AG04449 (cell line): ENCODE data around the gene BTBD7.

Experiments
- CTCF ChIA-PET: fragments of 350-600 bp; formaldehyde crosslinking; extraction: SDS; loops from one replicate; lab custom pipeline; 2021; ENCODE audit warnings: antibody characterized with exemption; lab: Yijun Ruan, JAX
- POLR2A ChIA-PET: fragments of 400-600, 350-600 bp; formaldehyde crosslinking; extraction: SDS; loops from one replicate; lab custom pipeline; 2020; ENCODE audit warnings: antibody characterized with exemption, inconsistent platforms; lab: Yijun Ruan, JAX
- DNase-seq: peaks from one replicate; pipeline ENCODE4 v3.0.0-alpha.2; 2010; ENCODE audit warnings: low read depth, low spot score
- H3K4me3 ChIP-seq: 2 replicates; pipeline ENCODE4 v1.5.1; 2011; ENCODE audit warnings: low read depth, mild to moderate bottlenecking, control low read depth, low read length
- TF ChIP-seq, protein P1 (sequence below): IDR thresholded peaks from one replicate; pipeline ENCODE4 v1.5.1; 2011; ENCODE audit warnings: mild to moderate bottlenecking, moderate library complexity, low read length, control low read depth, inconsistent platforms; ENCODE audit not compliant: insufficient read depth; ENCODE audit errors: missing control alignments

BTBD7 gene

DNA sequence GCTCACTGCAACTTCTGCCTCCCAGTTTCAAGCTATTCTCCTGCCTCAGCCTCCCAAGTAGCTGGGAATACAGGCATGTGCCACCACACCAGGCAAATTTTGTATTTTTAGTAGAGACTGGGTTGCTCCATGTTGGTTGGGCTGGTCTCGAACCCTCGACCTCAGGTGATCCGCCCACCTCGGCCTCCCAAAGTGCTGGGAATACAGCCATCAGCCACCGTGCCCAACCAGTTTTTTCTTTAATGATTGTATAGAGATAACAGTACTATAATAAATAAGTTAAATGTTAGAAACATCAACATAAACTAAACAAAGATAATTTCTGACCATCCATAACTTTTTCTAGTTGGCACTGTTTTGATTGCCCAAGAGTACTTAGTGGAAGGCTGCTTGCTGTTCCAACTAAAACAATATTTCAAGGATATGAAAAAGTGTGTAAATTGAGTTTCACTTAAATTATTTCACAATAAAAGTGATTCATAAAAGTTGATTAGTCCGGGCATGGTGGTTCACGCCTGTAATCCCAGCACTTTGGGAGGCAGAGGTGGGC lies 131.6 kb downstream of the BTBD7 start:
- no peak for DNase-seq
- TF ChIP-seq, protein P1, sequence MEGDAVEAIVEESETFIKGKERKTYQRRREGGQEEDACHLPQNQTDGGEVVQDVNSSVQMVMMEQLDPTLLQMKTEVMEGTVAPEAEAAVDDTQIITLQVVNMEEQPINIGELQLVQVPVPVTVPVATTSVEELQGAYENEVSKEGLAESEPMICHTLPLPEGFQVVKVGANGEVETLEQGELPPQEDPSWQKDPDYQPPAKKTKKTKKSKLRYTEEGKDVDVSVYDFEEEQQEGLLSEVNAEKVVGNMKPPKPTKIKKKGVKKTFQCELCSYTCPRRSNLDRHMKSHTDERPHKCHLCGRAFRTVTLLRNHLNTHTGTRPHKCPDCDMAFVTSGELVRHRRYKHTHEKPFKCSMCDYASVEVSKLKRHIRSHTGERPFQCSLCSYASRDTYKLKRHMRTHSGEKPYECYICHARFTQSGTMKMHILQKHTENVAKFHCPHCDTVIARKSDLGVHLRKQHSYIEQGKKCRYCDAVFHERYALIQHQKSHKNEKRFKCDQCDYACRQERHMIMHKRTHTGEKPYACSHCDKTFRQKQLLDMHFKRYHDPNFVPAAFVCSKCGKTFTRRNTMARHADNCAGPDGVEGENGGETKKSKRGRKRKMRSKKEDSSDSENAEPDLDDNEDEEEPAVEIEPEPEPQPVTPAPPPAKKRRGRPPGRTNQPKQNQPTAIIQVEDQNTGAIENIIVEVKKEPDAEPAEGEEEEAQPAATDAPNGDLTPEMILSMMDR, result no peak
- ChIA-PET POLR2A (no interaction called here), CTCF (no interaction called here)
- no peak overlapping the region for H3K4me3 ChIP-seq

DNA sequence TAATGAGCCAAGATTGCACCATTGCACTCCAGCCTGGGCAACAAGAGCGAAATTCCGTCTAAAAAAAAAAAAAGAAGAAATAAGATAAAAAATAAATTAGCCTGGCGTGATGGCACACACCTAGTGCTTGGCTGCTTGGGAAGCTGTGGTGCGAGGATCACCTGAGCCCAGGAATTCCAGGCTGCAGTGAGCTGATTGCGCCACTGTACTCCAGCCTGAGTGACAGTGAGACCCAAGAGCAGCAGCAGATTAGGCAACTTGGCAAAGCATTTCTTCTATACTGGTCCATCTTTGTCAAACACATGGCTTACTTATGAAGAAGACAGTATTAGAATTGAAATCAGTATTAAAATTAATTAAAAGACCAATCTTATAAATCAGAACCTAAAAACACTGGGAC lies 132.3 kb downstream of the BTBD7 start:
- no peak for DNase-seq
- ChIA-PET CTCF (no interaction called here), POLR2A (no interaction called here)
- TF ChIP-seq, protein P1, result no peak
- no peak overlapping the region for H3K4me3 ChIP-seq

DNA sequence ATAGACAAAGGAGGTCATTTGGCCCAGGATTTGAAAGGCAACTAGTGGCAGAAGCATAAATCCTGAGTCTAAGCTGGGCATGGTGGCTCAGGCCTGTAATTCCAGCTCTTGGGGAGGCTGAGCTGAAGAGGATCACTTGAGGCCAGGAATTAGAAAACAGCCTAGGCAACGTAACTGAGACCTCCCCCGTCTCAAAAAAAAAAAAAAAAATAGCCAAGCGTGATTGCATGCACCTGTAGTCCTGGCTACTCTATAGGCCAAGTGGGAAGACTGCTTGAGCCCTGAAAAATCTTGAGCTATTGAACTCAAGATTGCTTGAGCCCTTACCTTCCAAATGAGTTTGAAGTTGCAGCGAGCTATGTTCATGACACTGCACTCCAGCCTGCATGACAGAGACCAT lies 133.8 kb downstream of the BTBD7 start:
- DNase-seq, result no peak
- ChIA-PET POLR2A (no interaction called here), CTCF (interaction anchor here (0.6 to 1.8 kb wide), 2 partner anchors 8 kb away, joined by 3 to 8 read pairs; partner anchors contain the start of gene UBR7)
- TF ChIP-seq, protein P1, result no peak
- no peak overlapping the region for H3K4me3 ChIP-seq

DNA sequence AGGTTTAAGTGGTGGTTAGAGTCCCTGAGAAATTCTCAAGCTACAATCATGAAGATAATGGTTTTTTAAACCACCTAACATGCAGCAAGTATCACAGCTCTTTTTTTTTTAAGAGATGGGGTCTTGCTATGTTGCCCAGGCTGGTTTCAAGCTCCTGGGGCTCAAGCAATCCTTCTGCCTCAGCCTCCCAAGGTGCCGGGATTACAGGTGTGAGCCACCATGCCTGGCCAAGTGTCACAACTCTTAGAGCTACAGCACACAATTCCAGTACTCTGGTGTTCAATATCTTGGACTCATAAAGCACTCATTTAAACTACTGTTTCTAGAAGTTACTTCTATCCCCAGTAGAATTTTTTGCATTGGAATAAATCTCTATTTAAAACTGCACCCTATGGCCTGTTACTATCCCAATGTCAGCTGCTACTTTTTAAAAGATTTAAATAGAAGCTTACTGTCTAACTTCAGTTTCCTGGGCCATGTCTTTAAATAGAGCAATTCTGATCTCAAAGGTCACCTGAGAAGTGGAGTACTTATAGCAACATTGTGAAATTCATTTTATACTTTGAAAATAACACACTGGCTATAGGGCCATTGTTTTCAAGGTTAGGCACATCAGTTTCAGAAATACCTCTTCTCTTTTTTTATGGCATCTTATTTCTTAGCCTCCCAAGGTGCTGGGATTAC lies 137.4 kb downstream of the BTBD7 start:
- POLR2A ChIA-PET, result interaction anchor here (0.6 kb wide), 1 partner anchor 10 kb away, joined by 5 read pairs; no protein-coding TSS in a partner anchor
- CTCF ChIA-PET, result interaction anchor here (1.4 to 4.7 kb wide), 4 partner anchors 11 to 56 kb away, joined by 3 to 27 read pairs (median 4); partner anchors contain the start of genes GON7 and UBR7
- TF ChIP-seq, protein P1, result no peak

More for the DNA sequence above, 137.4 kb downstream of the BTBD7 start:
- H3K4me3 ChIP-seq, result no peak overlapping the region
- no peak for DNase-seq
